ENCODE measurements around the gene MBP. TPM values are rescaled to one million over a fixed set of nuclear protein-coding genes. Genes with fewer than 3 reads are reported as not detected.

MBP gene
- total RNA-seq, 1 experiment from 2014 or later = not detected

- H3K36me3 ChIP-seq (ENCODE audit: insufficient read depth, low read length, poor library complexity, severe bottlenecking) = no peaks in the 10 kb centered on the region
- CTCF ChIA-PET = no interaction called here
- BruUV-seq (replicated peaks) = no TSS peak
- TF ChIP-seq CTCF (conservative IDR thresholded peaks at IDR 0.05; ENCODE audit: low read depth, low read length) (no peak), EZH2 (IDR thresholded peaks at IDR 0.05; ENCODE audit: borderline replicate concordance, low read depth, low read length, poor library complexity, severe bottlenecking) (no peak)
- DNase-seq (ENCODE audit: low spot score) = peak; percentile 20
- no peak overlapping the region for H3K4me3 ChIP-seq (ENCODE audit: low read depth, low read length, poor library complexity, severe bottlenecking)
- POLR2A ChIA-PET (ENCODE audit: low non-redundant PET) = no interaction called here
- H3K9me3 ChIP-seq (ENCODE audit: low read depth, low read length, poor library complexity, severe bottlenecking) = no peaks in the 10 kb centered on the region
- H3K4me1 ChIP-seq (ENCODE audit: insufficient read depth, low read length, poor library complexity, severe bottlenecking) = no peaks in the 10 kb centered on the region
- H3K27ac ChIP-seq (ENCODE audit: low read depth, low read length, poor library complexity, severe bottlenecking) = no peak overlapping the region
- H3K27me3 ChIP-seq (replicated peaks; ENCODE audit: insufficient read depth, low read depth, low read length, poor library complexity) = peaks cover 7% of the 10 kb centered on the region
- intact Hi-C loops (cut with micrococcal nuclease; ENCODE audit: unreplicated experiment) = no loop called here
These were observed 100.3 kb downstream of the MBP start for GRCh38 chr18:77032181-77032701.

GRCh38 chr18:77031662-77032061 lies 100.9 kb downstream of the MBP start:
- H3K27ac ChIP-seq (ENCODE audit: low read depth, low read length, poor library complexity, severe bottlenecking) = no peak overlapping the region
- TF ChIP-seq CTCF (conservative IDR thresholded peaks at IDR 0.05; ENCODE audit: low read depth, low read length) = no peak
- TF ChIP-seq EZH2 (IDR thresholded peaks at IDR 0.05; ENCODE audit: borderline replicate concordance, low read depth, low read length, poor library complexity, severe bottlenecking) = no peak
- no TSS peak for BruUV-seq (replicated peaks)
- no peaks in the 10 kb centered on the region for H3K4me1 ChIP-seq (ENCODE audit: insufficient read depth, low read length, poor library complexity, severe bottlenecking)
- no peak overlapping the region for H3K4me3 ChIP-seq (ENCODE audit: low read depth, low read length, poor library complexity, severe bottlenecking)
- ChIA-PET POLR2A (ENCODE audit: low non-redundant PET) (no interaction called here), CTCF (no interaction called here)
- intact Hi-C loops (cut with micrococcal nuclease; ENCODE audit: unreplicated experiment) = no loop called here
- DNase-seq (ENCODE audit: low spot score) = no peak
- H3K9me3 ChIP-seq (ENCODE audit: low read depth, low read length, poor library complexity, severe bottlenecking) = no peaks in the 10 kb centered on the region
- peaks cover 7% of the 10 kb centered on the region for H3K27me3 ChIP-seq (replicated peaks; ENCODE audit: insufficient read depth, low read depth, low read length, poor library complexity)
- H3K36me3 ChIP-seq (ENCODE audit: insufficient read depth, low read length, poor library complexity, severe bottlenecking) = no peaks in the 10 kb centered on the region

- H3K27ac ChIP-seq (ENCODE audit: low read depth, low read length, poor library complexity, severe bottlenecking) = no peak overlapping the region
- TF ChIP-seq CTCF (conservative IDR thresholded peaks at IDR 0.05; ENCODE audit: low read depth, low read length) (no peak), EZH2 (IDR thresholded peaks at IDR 0.05; ENCODE audit: borderline replicate concordance, low read depth, low read length, poor library complexity, severe bottlenecking) (no peak)
- H3K4me1 ChIP-seq (ENCODE audit: insufficient read depth, low read length, poor library complexity, severe bottlenecking) = no peaks in the 10 kb centered on the region
- POLR2A ChIA-PET (ENCODE audit: low non-redundant PET) = no interaction called here
- no peak for DNase-seq (ENCODE audit: low spot score)
- H3K9me3 ChIP-seq (ENCODE audit: low read depth, low read length, poor library complexity, severe bottlenecking) = no peaks in the 10 kb centered on the region
- intact Hi-C loops (cut with micrococcal nuclease; ENCODE audit: unreplicated experiment) = no loop called here
- no peak overlapping the region for H3K4me3 ChIP-seq (ENCODE audit: low read depth, low read length, poor library complexity, severe bottlenecking)
- peaks cover 1% of the 10 kb centered on the region for H3K27me3 ChIP-seq (replicated peaks; ENCODE audit: insufficient read depth, low read depth, low read length, poor library complexity)
- no TSS peak for BruUV-seq (replicated peaks)
- H3K36me3 ChIP-seq (ENCODE audit: insufficient read depth, low read length, poor library complexity, severe bottlenecking) = no peaks in the 10 kb centered on the region
- CTCF ChIA-PET = no interaction called here
These were observed 102.4 kb downstream of the MBP start for GRCh38 chr18:77030201-77030600.
